H9 (cell line): ENCODE results near the gene CD300E. TPM values are rescaled to one million over a fixed set of nuclear protein-coding genes. Genes with fewer than 3 reads are reported as not detected.

ENCODE experiments used
- DNase-seq: peaks from one replicate; pipeline ENCODE4 v3.0.0-alpha.2; 2017
- H2AFZ ChIP-seq: one replicate; pipeline ENCODE4 v1.6.1; 2013; ENCODE audit warnings: mild to moderate bottlenecking, low read length, control low read depth, moderate library complexity
- H2AK5ac ChIP-seq: 2 replicates; pipeline ENCODE4 v1.6.1; 2013; ENCODE audit warnings: low read length, control low read depth, mixed read lengths; ENCODE audit not compliant: insufficient read length
- H2BK120ac ChIP-seq: one replicate; pipeline ENCODE4 v1.6.1; 2013; ENCODE audit warnings: low read depth, mild to moderate bottlenecking, low read length, control low read depth, inconsistent platforms; ENCODE audit not compliant: poor library complexity, severe bottlenecking
- H2BK12ac ChIP-seq: 2 replicates; pipeline ENCODE4 v1.6.1; 2013; ENCODE audit warnings: low read length, control low read depth, mixed read lengths, low read depth; ENCODE audit not compliant: insufficient read length
- H2BK15ac ChIP-seq: 2 replicates; pipeline ENCODE4 v1.6.1; 2013; ENCODE audit warnings: low read depth, low read length, control low read depth
- H2BK20ac ChIP-seq: one replicate; pipeline ENCODE4 v1.6.1; 2013; ENCODE audit warnings: low read depth, mild to moderate bottlenecking, low read length, control low read depth, inconsistent platforms; ENCODE audit not compliant: poor library complexity, severe bottlenecking
- H2BK5ac ChIP-seq: 2 replicates; pipeline ENCODE4 v1.6.1; 2013; ENCODE audit warnings: low read length, control low read depth, mixed read lengths; ENCODE audit not compliant: insufficient read length
- H3K14ac ChIP-seq: 2 replicates; pipeline ENCODE4 v1.6.1; 2013; ENCODE audit warnings: low read length, control low read depth; ENCODE audit not compliant: insufficient read depth
- H3K18ac ChIP-seq: 2 replicates; pipeline ENCODE4 v1.6.1; 2013; ENCODE audit warnings: low read depth, mild to moderate bottlenecking, mixed read lengths, low read length, control low read depth; ENCODE audit not compliant: insufficient read length
- H3K23ac ChIP-seq: 2 replicates; pipeline ENCODE4 v1.6.1; 2013; ENCODE audit warnings: low read length, control low read depth, mixed read lengths, low read depth; ENCODE audit not compliant: insufficient read length
- H3K23me2 ChIP-seq: 2 replicates; pipeline ENCODE4 v1.6.1; 2013; ENCODE audit warnings: low read depth, mild to moderate bottlenecking, mixed read lengths, low read length, control low read depth; ENCODE audit not compliant: insufficient read length, poor library complexity, severe bottlenecking
- H3K27ac ChIP-seq: 2 replicates; pipeline ENCODE4 v1.5.1; 2013; ENCODE audit warnings: low read length, control low read depth, mixed read lengths, low read depth; ENCODE audit not compliant: insufficient read length
- H3K27me3 ChIP-seq: 2 replicates; pipeline ENCODE4 v1.6.1; 2013; ENCODE audit warnings: low read length, control low read depth, inconsistent platforms; ENCODE audit not compliant: insufficient read depth
- H3K4ac ChIP-seq: 2 replicates; pipeline ENCODE4 v1.6.1; 2013; ENCODE audit warnings: low read depth, mild to moderate bottlenecking, control low read depth, inconsistent platforms, low read length, moderate library complexity
- H3K4me1 ChIP-seq: 2 replicates; pipeline ENCODE4 v1.6.1; 2013; ENCODE audit warnings: low read length, control low read depth, inconsistent platforms; ENCODE audit not compliant: insufficient read depth
- H3K4me2 ChIP-seq: 2 replicates; pipeline ENCODE4 v1.6.1; 2013; ENCODE audit warnings: low read length, control low read depth, mixed read lengths; ENCODE audit not compliant: insufficient read length, insufficient read depth
- H3K56ac ChIP-seq: 2 replicates; pipeline ENCODE4 v1.6.1; 2013; ENCODE audit warnings: low read depth, mild to moderate bottlenecking, mixed read lengths, low read length, control low read depth; ENCODE audit not compliant: insufficient read length
- H3K79me1 ChIP-seq: 2 replicates; pipeline ENCODE4 v1.6.1; 2013; ENCODE audit warnings: low read depth, mild to moderate bottlenecking, moderate library complexity, low read length, control low read depth, inconsistent platforms; ENCODE audit not compliant: insufficient read depth, poor library complexity, severe bottlenecking
- H3K79me2 ChIP-seq: 2 replicates; pipeline ENCODE4 v1.6.1; 2013; ENCODE audit warnings: low read length, control low read depth, inconsistent platforms; ENCODE audit not compliant: insufficient read depth
- H3K9ac ChIP-seq: 2 replicates; pipeline ENCODE4 v1.6.1; 2013; ENCODE audit warnings: low read length, control low read depth, mixed read lengths; ENCODE audit not compliant: insufficient read length; ENCODE audit errors: extremely low read depth
- H3K9me3 ChIP-seq: one replicate; pipeline ENCODE4 v1.6.1; 2013; ENCODE audit warnings: low read depth, low read length, inconsistent platforms; ENCODE audit not compliant: control insufficient read depth
- H3T11ph ChIP-seq: one replicate; pipeline ENCODE4 v1.6.1; 2013; ENCODE audit warnings: mild to moderate bottlenecking, low read length, control low read depth, inconsistent platforms
- H4K20me1 ChIP-seq: one replicate; pipeline ENCODE4 v1.6.1; 2013; ENCODE audit not compliant: control insufficient read depth, insufficient read length, insufficient read depth
- H4K5ac ChIP-seq: 2 replicates; pipeline ENCODE4 v1.6.1; 2013; ENCODE audit warnings: low read depth, mild to moderate bottlenecking, mixed read lengths, low read length, control low read depth; ENCODE audit not compliant: insufficient read length
- H4K8ac ChIP-seq: replicated peaks from 2 replicates; pipeline ENCODE4 v1.6.1; 2013; ENCODE audit warnings: low read length, control low read depth, mixed read lengths, low read depth; ENCODE audit not compliant: insufficient read length
- H4K91ac ChIP-seq: 2 replicates; pipeline ENCODE4 v1.6.1; 2013; ENCODE audit warnings: low read depth, mild to moderate bottlenecking, moderate library complexity, mixed read lengths, low read length, control low read depth; ENCODE audit not compliant: insufficient read length
- H3K27ac Mint-ChIP-seq, 3 experiments: 2 replicates in 2 of 3; 3 replicates in 1 of 3; pipeline ENCODE4 v1.8.0; 2020 to 2021; ENCODE audit warnings: mixed read lengths in 3 of 3, mild to moderate bottlenecking in 1 of 3, moderate library complexity in 1 of 3
- H3K27me3 Mint-ChIP-seq: 2 replicates; pipeline ENCODE4 v1.8.0; 2021; ENCODE audit warnings: low read depth, mild to moderate bottlenecking, moderate library complexity, mixed read lengths
- H3K36me3 Mint-ChIP-seq, 3 experiments: 2 replicates in 2 of 3; 3 replicates in 1 of 3; pipeline ENCODE4 v1.8.0; 2020 to 2021; ENCODE audit warnings: low read depth in 3 of 3, mixed read lengths in 3 of 3; ENCODE audit not compliant: insufficient read depth in 1 of 3
- H3K4me1 Mint-ChIP-seq, 2 experiments: 2 replicates each; pipeline ENCODE4 v1.8.0; 2020; ENCODE audit warnings: mixed read lengths in 2 of 2
- H3K4me3 Mint-ChIP-seq, 2 experiments: 2 replicates in 1 of 2; 3 replicates in 1 of 2; pipeline ENCODE4 v1.8.0; 2020 to 2021; ENCODE audit warnings: mild to moderate bottlenecking in 2 of 2, mixed read lengths in 2 of 2, moderate library complexity in 1 of 2
- H3K9me3 Mint-ChIP-seq, 2 experiments: 2 replicates in 1 of 2; 3 replicates in 1 of 2; pipeline ENCODE4 v1.8.0; 2020; ENCODE audit warnings: mild to moderate bottlenecking in 2 of 2, mixed read lengths in 2 of 2, moderate library complexity in 1 of 2
- WGBS: extraction: QIAGEN DNeasy Blood & Tissue Kit; methylation state at CpG from one replicate; pipeline ENCODE4 v1.1.7; 2013; ENCODE audit warnings: missing lambda C conversion rate, low lambda C conversion rate, mixed read lengths; ENCODE audit not compliant: insufficient read length; ENCODE audit errors: extremely low coverage; 5-methylcytosine and 5-hydroxymethylcytosine counted together
- total RNA-seq: library from RNA; stranded (reverse); gene quantifications from 2 replicates; pipeline ENCODE4 v1.2.1, GENCODE V29; 2021
- TF ChIP-seq, protein P1 (sequence below): fragments of 200-600 bp; sonication (generic); conservative IDR thresholded peaks from 3 replicates; pipeline ENCODE4 v1.8.0; 2021; ENCODE audit warnings: antibody characterized with exemption, mild to moderate bottlenecking

CD300E gene
- total RNA-seq, 1 experiment from 2014 or later, result not detected

DNA sequence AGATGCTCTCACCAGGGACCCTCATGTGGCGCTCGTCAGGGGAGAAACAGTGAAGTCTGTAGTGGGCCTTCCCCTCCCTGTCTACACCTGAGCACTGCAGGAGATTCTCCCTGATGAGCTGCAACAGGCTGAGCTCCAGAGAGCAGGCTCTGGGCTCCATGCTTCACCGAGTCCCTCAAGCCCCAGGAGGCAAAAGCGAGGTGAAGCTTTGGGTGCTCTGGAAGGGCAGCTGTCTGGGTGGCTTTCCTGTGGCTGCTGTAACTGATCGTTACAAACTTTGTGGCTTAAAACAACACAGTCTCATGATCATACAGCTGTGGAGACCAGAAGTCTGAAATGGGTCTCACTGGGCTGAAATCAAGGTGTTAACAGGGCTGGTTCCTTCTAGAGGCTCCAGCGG is 19.3 kb downstream of the CD300E start:
- H3K27me3 Mint-ChIP-seq, result peaks cover 38% of the 10 kb centered on the region
- TF ChIP-seq, protein P1, sequence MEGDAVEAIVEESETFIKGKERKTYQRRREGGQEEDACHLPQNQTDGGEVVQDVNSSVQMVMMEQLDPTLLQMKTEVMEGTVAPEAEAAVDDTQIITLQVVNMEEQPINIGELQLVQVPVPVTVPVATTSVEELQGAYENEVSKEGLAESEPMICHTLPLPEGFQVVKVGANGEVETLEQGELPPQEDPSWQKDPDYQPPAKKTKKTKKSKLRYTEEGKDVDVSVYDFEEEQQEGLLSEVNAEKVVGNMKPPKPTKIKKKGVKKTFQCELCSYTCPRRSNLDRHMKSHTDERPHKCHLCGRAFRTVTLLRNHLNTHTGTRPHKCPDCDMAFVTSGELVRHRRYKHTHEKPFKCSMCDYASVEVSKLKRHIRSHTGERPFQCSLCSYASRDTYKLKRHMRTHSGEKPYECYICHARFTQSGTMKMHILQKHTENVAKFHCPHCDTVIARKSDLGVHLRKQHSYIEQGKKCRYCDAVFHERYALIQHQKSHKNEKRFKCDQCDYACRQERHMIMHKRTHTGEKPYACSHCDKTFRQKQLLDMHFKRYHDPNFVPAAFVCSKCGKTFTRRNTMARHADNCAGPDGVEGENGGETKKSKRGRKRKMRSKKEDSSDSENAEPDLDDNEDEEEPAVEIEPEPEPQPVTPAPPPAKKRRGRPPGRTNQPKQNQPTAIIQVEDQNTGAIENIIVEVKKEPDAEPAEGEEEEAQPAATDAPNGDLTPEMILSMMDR, result no peak

More for the DNA sequence above, 19.3 kb downstream of the CD300E start:
- H3K79me1 ChIP-seq, result no peaks in the 10 kb centered on the region
- DNase-seq, result no peak
- H3K9me3 Mint-ChIP-seq, result 0 out of 5 replicates have a peak, but pooled peaks cover 0 to 1% of the 10 kb centered on the region in 2 experiments
- H2BK12ac ChIP-seq, result no peak overlapping the region
- H2AFZ ChIP-seq, result no peak overlapping the region
- H2AK5ac ChIP-seq, result no peak overlapping the region
- H3K27ac ChIP-seq, result no peak overlapping the region
- H3K4me1 ChIP-seq, result no peaks in the 10 kb centered on the region
- H2BK20ac ChIP-seq, result no peak overlapping the region
- no CpG with 5 or more reads among the region's 6 CpGs for WGBS
- peaks cover 2 to 4% of the 10 kb centered on the region in 2 experiments; a peak in 2 of 4 replicates for H3K4me1 Mint-ChIP-seq
- no peaks in the 10 kb centered on the region for H3K23me2 ChIP-seq
- H3K23ac ChIP-seq, result no peak overlapping the region
- no peak overlapping the region; the same call in 1 of the 2 replicates for H3K14ac ChIP-seq
- H2BK120ac ChIP-seq, result no peak overlapping the region
- H3K36me3 Mint-ChIP-seq, result no peaks in the 10 kb centered on the region
- H4K91ac ChIP-seq, result no peak overlapping the region
- H2BK15ac ChIP-seq, result no peak overlapping the region
- H3K27me3 ChIP-seq, result no peaks in the 10 kb centered on the region
- H4K5ac ChIP-seq, result no peak overlapping the region
- H3K27ac Mint-ChIP-seq, result no peak overlapping the region
- H3K4me3 Mint-ChIP-seq, result no peak overlapping the region
- no peak overlapping the region for H3T11ph ChIP-seq
- no peaks in the 10 kb centered on the region for H4K20me1 ChIP-seq
- no peak overlapping the region for H3K56ac ChIP-seq
- H4K8ac ChIP-seq, result no peak overlapping the region
- H3K4ac ChIP-seq, result no peak overlapping the region
- H3K79me2 ChIP-seq, result no peaks in the 10 kb centered on the region
- H3K18ac ChIP-seq, result no peak overlapping the region
- H3K9ac ChIP-seq, result no peak overlapping the region
- no peak overlapping the region for H3K4me2 ChIP-seq
- no peaks in the 10 kb centered on the region for H3K9me3 ChIP-seq
- H2BK5ac ChIP-seq, result no peak overlapping the region
